HK-2 (cell line): Measurements from ENCODE around the gene IQCK.

ENCODE experiments used
- DNase-seq: peaks from one replicate; pipeline ENCODE4 v3.0.0-alpha.2; 2018; ENCODE audit not compliant: unreplicated experiment

IQCK gene

GRCh38 chr16:19884611-19885450 is 166.8 kb downstream of the IQCK start, which contains the start of gene GPRC5B:
Gene GPRC5B (minus strand): TSS chr16:19884848. CDS start chr16:19872845, 12,003 bp downstream.
- DNase-seq = peak; percentile 30

- no peak for DNase-seq
These were observed 167.5 kb downstream of the IQCK start for GRCh38 chr16:19885451-19886072.

GRCh38 chr16:19886073-19886941 is 168.2 kb downstream of the IQCK start:
- DNase-seq = peak; percentile 65

GRCh38 chr16:19888834-19889233 is 170.8 kb downstream of the IQCK start:
- no peak for DNase-seq

GRCh38 chr16:19890901-19891300 is 172.8 kb downstream of the IQCK start:
- DNase-seq = no peak

- no peak for DNase-seq
These were observed 174.8 kb downstream of the IQCK start for GRCh38 chr16:19892902-19893301.

GRCh38 chr16:19894586-19894985 is 176.5 kb downstream of the IQCK start:
- DNase-seq = no peak

- DNase-seq = no peak
These were observed 178.9 kb downstream of the IQCK start for GRCh38 chr16:19896951-19897350.

GRCh38 chr16:19898166-19898565 is 180.1 kb downstream of the IQCK start:
- no peak for DNase-seq

GRCh38 chr16:19898924-19899604 is 181.0 kb downstream of the IQCK start:
- DNase-seq = peak; percentile 48

- DNase-seq = no peak
These were observed 181.5 kb downstream of the IQCK start for GRCh38 chr16:19899605-19899955.

GRCh38 chr16:19901164-19901563 is 183.1 kb downstream of the IQCK start:
- no peak for DNase-seq

GRCh38 chr16:19907161-19907992 is 189.3 kb downstream of the IQCK start:
- DNase-seq = peak; percentile 64
